GM12878 (cell line): ENCODE data around the gene SELENOW. TPM values are rescaled to one million over a fixed set of nuclear protein-coding genes. Genes with fewer than 3 reads are reported as not detected.

Source experiments
- ATAC-seq: fragments of 200-7000 bp; cut with Tn5 transposase; 3 replicates; pipeline ENCODE4 v1.9.1; 2020; ENCODE audit warnings: mild to moderate bottlenecking, moderate library complexity
- BruUV-seq: library from RNA; stranded (reverse); fragments of 400-500 nt; replicated peaks from 2 replicates; lab custom pipeline; 2021; lab: Mats Ljungman, UMichigan
- CTCF ChIA-PET: fragments of 300-600 bp; sonication (Branson Sonifier 250); formaldehyde crosslinking; extraction: SDS; loops from one replicate; lab custom pipeline; 2021; ENCODE audit warnings: inconsistent platforms; lab: Yijun Ruan, JAX
- POLR2A ChIA-PET: fragments of 350-600 bp; formaldehyde crosslinking; extraction: SDS; loops from one replicate; lab custom pipeline; 2021; ENCODE audit warnings: inconsistent platforms; lab: Charles Lee
- RAD21 ChIA-PET: fragments of 300-600 bp; sonication (Branson Sonifier 250); formaldehyde crosslinking; loops from one replicate; lab custom pipeline; 2023; ENCODE audit warnings: antibody characterized with exemption; ENCODE audit not compliant: unreplicated experiment; lab: Charles Lee
- SMC1A ChIA-PET: fragments of 300-600 bp; sonication (Branson Sonifier 250); formaldehyde crosslinking; loops from one replicate; lab custom pipeline; 2023; ENCODE audit not compliant: unreplicated experiment, uncharacterized antibody; lab: Charles Lee
- DNase-seq: peaks from one replicate; pipeline ENCODE4 v3.0.0-alpha.2; 2011; ENCODE audit warnings: low read depth, low spot score
- FAIRE-seq: peaks from 3 replicates; lab custom pipeline; 2011; peaks lifted over from hg19 to GRCh38; lab: Jason Lieb, UNC
- H2AFZ ChIP-seq: 2 replicates; pipeline ENCODE4 v1.6.0; 2011; ENCODE audit warnings: low read depth, low read length, control low read depth; ENCODE audit not compliant: control insufficient read depth
- H3K27ac ChIP-seq: 2 replicates; pipeline ENCODE4 v1.5.1; 2011; ENCODE audit warnings: control low read depth; ENCODE audit not compliant: control insufficient read depth, insufficient read depth
- H3K27me3 ChIP-seq, 2 experiments: replicated peaks in 1 of 2; 2 replicates each; pipeline versions ENCODE4 v1.6.0 to v1.6.1; 2011; ENCODE audit warnings: low read length in 1 of 2; ENCODE audit not compliant: control insufficient read depth in 2 of 2, insufficient read depth in 2 of 2
- H3K36me3 ChIP-seq, 2 experiments: 2 replicates each; pipeline ENCODE4 v1.5.1; 2011; ENCODE audit warnings: low read length in 1 of 2; ENCODE audit not compliant: control insufficient read depth in 2 of 2, insufficient read depth in 2 of 2
- H3K4me1 ChIP-seq: 2 replicates; pipeline ENCODE4 v1.6.1; 2011; ENCODE audit warnings: mild to moderate bottlenecking, low read length, moderate library complexity, mixed read lengths; ENCODE audit not compliant: control insufficient read depth, insufficient read depth
- H3K4me2 ChIP-seq: 2 replicates; pipeline ENCODE4 v1.6.0; 2011; ENCODE audit warnings: control low read depth; ENCODE audit not compliant: control insufficient read depth, insufficient read depth
- H3K4me3 ChIP-seq: fragments of 200-600 bp; sonication (generic); 2 replicates; pipeline ENCODE4 v1.5.1; 2016
- H3K79me2 ChIP-seq: 2 replicates; pipeline ENCODE4 v1.6.0; 2011; ENCODE audit warnings: low read length; ENCODE audit not compliant: control insufficient read depth, insufficient read depth
- H3K9ac ChIP-seq: 2 replicates; pipeline ENCODE4 v1.8.0; 2011; ENCODE audit warnings: low read length, control low read depth, mixed read lengths; ENCODE audit not compliant: control insufficient read depth, insufficient read depth
- H3K9me3 ChIP-seq: replicated peaks from 3 replicates; pipeline ENCODE4 v1.5.1; 2011; ENCODE audit warnings: mild to moderate bottlenecking, low read length; ENCODE audit not compliant: control insufficient read depth, insufficient read depth
- H4K20me1 ChIP-seq: 2 replicates; pipeline ENCODE4 v1.6.0; 2011; ENCODE audit not compliant: control insufficient read depth, insufficient read depth
- CBX3 ChIP-seq: fragments of 200-600 bp; sonication (generic); IDR thresholded peaks from 2 replicates; pipeline ENCODE4 v1.6.1; 2016; ENCODE audit warnings: low read depth, borderline replicate concordance
- POLR2A ChIP-seq: IDR thresholded peaks from 2 replicates; pipeline ENCODE4 v1.6.1; 2011; ENCODE audit warnings: low read depth, mild to moderate bottlenecking, low read length
- POLR2AphosphoS5 ChIP-seq: IDR thresholded peaks from 2 replicates; pipeline ENCODE4 v1.6.1; 2011; ENCODE audit warnings: mild to moderate bottlenecking, low read length, inconsistent platforms
- TAF1 ChIP-seq: IDR thresholded peaks from 2 replicates; pipeline ENCODE4 v1.6.1; 2011; ENCODE audit warnings: mild to moderate bottlenecking, low read depth, low read length, borderline replicate concordance
- ZZZ3 ChIP-seq: IDR thresholded peaks from 2 replicates; pipeline ENCODE4 v1.6.1; 2011; ENCODE audit warnings: low read depth; ENCODE audit not compliant: control insufficient read depth, insufficient read length
- WGBS: methylation state at CpG from one replicate; pipeline ENCODE4 v1.1.6; 2016; ENCODE audit warnings: low lambda C conversion rate; ENCODE audit not compliant: insufficient replicate concordance, insufficient coverage; ENCODE audit errors: missing lambda C conversion rate; 5-methylcytosine and 5-hydroxymethylcytosine counted together
- in situ Hi-C: fragments of 300-500 bp; cut with MboI; formaldehyde crosslinking; loops from 9 replicates; pipeline ENCODE4 v1.14.3; 2018; ENCODE audit warnings: mixed read lengths
- intact Hi-C: fragments of 100-400 bp; cut with micrococcal nuclease; formaldehyde crosslinking; loops from one replicate; pipeline ENCODE4 v1.14.2; 2022; ENCODE audit not compliant: unreplicated experiment
- polyA plus RNA-seq, 11 experiments: library from polyadenylated mRNA; depleted of rRNA in 4 of 11; unstranded in 6 of 11; stranded (reverse) in 5 of 11; fragments of >200 nt; fragmentation: Nextera tagmentation in 4 of 11; fragmentation: Illumina TruSeq in 1 of 11; extraction: Ambion mirVana in 4 of 11; extraction: Trizol in 1 of 11; gene quantifications; 1 replicate in 1 of 11; 2 replicates in 10 of 11; pipeline versions ENCODE4 v1.2.1 to v1.2.3, GENCODE V29; 2011 to 2016; ENCODE audit warnings: inconsistent platforms in 2 of 11, missing spikeins in 2 of 11, low read depth in 1 of 11
- total RNA-seq, 4 experiments: library from RNA; depleted of rRNA in 3 of 4; stranded (reverse); fragments of >200 nt in 3 of 4; fragmentation: Illumina TruSeq in 1 of 4; extraction: Trizol in 1 of 4; gene quantifications; 2 replicates each; pipeline versions ENCODE4 v1.2.1 to v1.2.3, GENCODE V29; 2013 to 2021

The SELENOW gene
- total and polyA plus RNA-seq, 10 of the 15 experiments (the other 5 are each of a cell fraction or from before 2014, with no cell fraction given): 53.3 to 186 (median 101) TPM

DNA sequence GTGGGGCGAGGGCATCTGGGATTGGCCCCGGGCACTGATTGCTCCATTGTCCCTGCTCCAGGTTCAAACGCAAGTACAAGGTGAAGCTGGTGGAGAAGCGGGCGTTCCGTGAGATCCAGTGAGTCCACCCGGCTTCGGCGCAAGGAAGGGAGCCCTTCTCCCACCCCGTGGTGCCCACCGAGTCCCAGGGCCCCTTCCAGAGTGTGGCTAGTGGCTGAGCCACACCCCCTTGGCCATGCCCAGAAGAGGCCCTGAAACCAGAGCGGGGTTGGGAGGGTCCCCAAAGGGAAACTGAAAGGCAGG is 21.9 kb upstream of the SELENOW start (continued):
- TF ChIP-seq CBX3 (no peak), ZZZ3 (no peak)
- TF ChIP-seq, all 136 proteins: peak for 0

DNA sequence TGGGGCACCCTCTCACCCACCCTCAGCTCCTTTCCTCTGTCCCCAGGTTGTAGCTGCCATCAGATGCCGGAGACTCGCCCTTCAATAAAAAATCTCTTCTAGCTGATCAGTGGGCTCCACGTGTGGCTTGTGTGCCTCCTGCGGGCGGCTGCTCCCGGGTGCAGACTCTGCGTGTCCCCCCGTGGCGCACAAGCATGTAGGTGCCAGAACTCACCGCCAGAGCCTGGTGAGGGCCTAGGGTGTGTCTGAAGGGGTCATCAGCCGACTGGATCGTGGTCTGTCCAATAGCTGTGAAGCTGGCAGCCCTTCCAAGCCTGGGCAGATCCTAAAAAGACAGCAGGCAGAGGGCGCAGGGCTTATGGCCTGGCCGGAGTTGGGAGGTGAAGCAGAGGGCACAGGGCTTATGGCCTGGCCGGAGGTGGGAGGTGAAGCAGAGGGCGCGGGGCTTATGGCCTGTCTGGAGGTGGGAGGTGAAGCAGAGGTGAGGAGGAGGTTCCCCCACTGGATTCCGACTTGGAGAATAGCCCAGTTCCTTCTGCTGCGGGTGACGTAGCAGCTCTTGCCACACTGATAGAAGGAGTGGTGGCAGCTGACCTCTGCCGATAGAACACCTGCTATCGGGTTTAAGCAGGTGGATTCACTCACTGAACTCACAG is 21.4 kb upstream of the SELENOW start:
- no peak overlapping the region for H2AFZ ChIP-seq
- H3K27ac ChIP-seq: no peak overlapping the region
- ATAC-seq: no peak
- no peak overlapping the region for H3K4me2 ChIP-seq
- 92% methylated on average over 21 of the region's 22 CpGs for WGBS
- ChIA-PET RAD21 (no interaction called here), CTCF (interaction anchor here (1.8 kb wide), 1 partner anchor 9 kb away, joined by 5 read pairs; no protein-coding TSS in a partner anchor), POLR2A (interaction anchor here (0.6 kb wide), 1 partner anchor 145 kb away, joined by 3 read pairs; no protein-coding TSS in a partner anchor)
- no peaks in the 10 kb centered on the region for H3K27me3 ChIP-seq
- H3K4me3 ChIP-seq: no peak overlapping the region
- peaks cover 21 to 40% of the 10 kb centered on the region in 2 experiments; a peak in 3 of 4 replicates for H3K36me3 ChIP-seq
- DNase-seq: no peak
- in situ Hi-C loops: no loop called here
- H3K79me2 ChIP-seq: no peaks in the 10 kb centered on the region
- H3K9ac ChIP-seq: no peak overlapping the region
- H3K9me3 ChIP-seq: no peaks in the 10 kb centered on the region; the same call in 2 of the 3 replicates
- BruUV-seq: no TSS peak
- peak; percentile 61 for TF ChIP-seq POLR2A
- TF ChIP-seq TAF1: no peak
- 0 out of 2 replicates have a peak, but pooled peaks have one; percentile 14 for TF ChIP-seq POLR2AphosphoS5
- TF ChIP-seq, all 136 proteins: peak for 2
- FAIRE-seq: no peak
- SMC1A ChIA-PET: interaction anchor here (0.9 kb wide), 1 partner anchor 12 kb away, joined by 3 read pairs; the partner anchor contains the start of gene NOP53
- intact Hi-C loops: no loop called here
- Histone ChIP-seq H4K20me1 (no peaks in the 10 kb centered on the region), H3K4me1 (0 out of 2 replicates have a peak, but pooled peaks cover 3% of the 10 kb centered on the region)
